B cell (primary cell): ENCODE results near the gene P2RY6. TPM values are rescaled to one million over a fixed set of nuclear protein-coding genes. Genes with fewer than 3 reads are reported as not detected.

ENCODE experiments used
- ATAC-seq: fragments of 200-7000 bp; cut with Tn5 transposase; one replicate; pipeline ENCODE4 v1.10.0; 2021; ENCODE audit warnings: low read depth, mild to moderate bottlenecking, moderate number of reproducible peaks, moderate library complexity
- CTCF ChIA-PET: fragments of 350-600 bp; sonication (Branson Sonifier 250); formaldehyde crosslinking; loops from one replicate; lab custom pipeline; 2021; ENCODE audit warnings: antibody characterized with exemption, inconsistent platforms; lab: Charles Lee
- POLR2A ChIA-PET: fragments of 350-600 bp; sonication (Branson Sonifier 250); formaldehyde crosslinking; loops from one replicate; lab custom pipeline; 2021; ENCODE audit warnings: antibody characterized with exemption; lab: Charles Lee
- DNase-seq: peaks from one replicate; pipeline ENCODE4 v3.0.0; 2013
- H2AFZ ChIP-seq: 2 replicates; pipeline ENCODE4 v1.6.1; 2012; ENCODE audit warnings: mild to moderate bottlenecking, low read depth, low read length; ENCODE audit not compliant: insufficient read depth, poor library complexity, severe bottlenecking
- H3K27ac ChIP-seq, 2 donors: 1 replicate in 1 of 2; 2 replicates in 1 of 2; pipeline ENCODE4 v1.5.1; 2012 to 2013; ENCODE audit warnings: low read length in 2 of 2, mild to moderate bottlenecking in 2 of 2, moderate library complexity in 1 of 2
- H3K27me3 ChIP-seq, 4 experiments: fragments of 200-600 bp in 1 of 4; sonication (generic) in 1 of 4; replicated peaks in 1 of 4; 1 replicate in 2 of 4; 2 replicates in 2 of 4; pipeline versions ENCODE4 v1.6.1 to v1.7.0; 2013 to 2016; ENCODE audit warnings: low read length in 3 of 4, mild to moderate bottlenecking in 2 of 4, mixed read lengths in 1 of 4, moderate library complexity in 1 of 4; ENCODE audit not compliant: insufficient read depth in 4 of 4, control insufficient read depth in 3 of 4; ENCODE audit errors: control extremely low read depth in 1 of 4
- H3K36me3 ChIP-seq, 2 experiments: replicated peaks in 1 of 2; 1 replicate in 1 of 2; 2 replicates in 1 of 2; pipeline versions ENCODE4 v1.6.1 to v1.7.1; 2013; ENCODE audit warnings: low read length in 1 of 2; ENCODE audit not compliant: insufficient read depth in 2 of 2, control insufficient read depth in 1 of 2; ENCODE audit errors: control extremely low read depth in 1 of 2, extremely low read depth in 1 of 2
- H3K4me1 ChIP-seq, 2 donors: fragments of 200-600 bp in 1 of 2; sonication (generic) in 1 of 2; 1 replicate in 1 of 2; 2 replicates in 1 of 2; pipeline versions ENCODE4 v1.5.1 to v1.6.1; 2013 to 2017; ENCODE audit warnings: low read length in 2 of 2; ENCODE audit not compliant: control insufficient read depth in 2 of 2, insufficient read depth in 2 of 2
- H3K4me2 ChIP-seq: replicated peaks from 2 replicates; pipeline ENCODE3; 2012; ENCODE audit warnings: mild to moderate bottlenecking, low read depth, low read length; ENCODE audit not compliant: poor library complexity, severe bottlenecking
- H3K4me3 ChIP-seq, 5 experiments: fragments of 200-600 bp in 1 of 5; sonication (generic) in 1 of 5; 1 replicate in 3 of 5; 2 replicates in 2 of 5; pipeline versions ENCODE4 v1.5.1 to v1.7.0; 2011 to 2016; ENCODE audit warnings: low read length in 4 of 5, mild to moderate bottlenecking in 4 of 5, low read depth in 2 of 5, control low read depth in 1 of 5, moderate library complexity in 1 of 5; ENCODE audit not compliant: insufficient read depth in 1 of 5; ENCODE audit errors: control extremely low read depth in 1 of 5, extremely low read depth in 1 of 5
- H3K79me2 ChIP-seq: fragments of 200-600 bp; sonication (generic); one replicate; pipeline ENCODE4 v1.6.0; 2016; ENCODE audit warnings: low read length; ENCODE audit not compliant: control insufficient read depth, insufficient read depth
- H3K9ac ChIP-seq: fragments of 200-600 bp; sonication (generic); 2 replicates; pipeline ENCODE4 v1.6.1; 2017; ENCODE audit warnings: mild to moderate bottlenecking, low read length, moderate library complexity
- H3K9me3 ChIP-seq, 3 donors: one replicate each; pipeline versions ENCODE4 v1.6.1 to v1.7.1; 2013; ENCODE audit warnings: low read length in 2 of 3; ENCODE audit not compliant: control insufficient read depth in 2 of 3, insufficient read depth in 1 of 3; ENCODE audit errors: control extremely low read depth in 1 of 3
- H4K20me1 ChIP-seq: 2 replicates; pipeline ENCODE4 v1.6.0; 2012; ENCODE audit warnings: mild to moderate bottlenecking, low read length; ENCODE audit not compliant: insufficient read depth, control insufficient read depth, poor library complexity, severe bottlenecking
- H3K27ac Mint-ChIP-seq: one replicate; pipeline ENCODE4 v1.8.0; 2021; ENCODE audit warnings: mixed read lengths
- H3K27me3 Mint-ChIP-seq: one replicate; pipeline ENCODE4 v1.8.0; 2021; ENCODE audit warnings: mixed read lengths
- H3K4me1 Mint-ChIP-seq: one replicate; pipeline ENCODE4 v1.8.0; 2021; ENCODE audit warnings: mixed read lengths
- H3K4me3 Mint-ChIP-seq: one replicate; pipeline ENCODE4 v1.8.0; 2021; ENCODE audit warnings: mixed read lengths
- H3K9me3 Mint-ChIP-seq: one replicate; pipeline ENCODE4 v1.8.0; 2022; ENCODE audit warnings: mixed read lengths; ENCODE audit not compliant: insufficient read depth
- CTCF ChIP-seq: fragments of 200-600 bp; IDR thresholded peaks from one replicate; pipeline ENCODE4 v1.8.0; 2022; ENCODE audit warnings: antibody characterized with exemption, mild to moderate bottlenecking
- EZH2 ChIP-seq: IDR thresholded peaks from 2 replicates; pipeline ENCODE4 v1.6.1; 2012; ENCODE audit warnings: borderline replicate concordance, low read depth, mild to moderate bottlenecking, moderate library complexity, low read length; ENCODE audit not compliant: insufficient read depth, poor library complexity, severe bottlenecking
- WGBS: methylation state at CpG from one replicate; pipeline ENCODE4 v1.1.5; 2013; ENCODE audit warnings: missing lambda C conversion rate; ENCODE audit not compliant: insufficient coverage; 5-methylcytosine and 5-hydroxymethylcytosine counted together
- intact Hi-C: fragments of 100-400 bp; cut with micrococcal nuclease; formaldehyde crosslinking; loops from one replicate; pipeline ENCODE4 v1.10.0; 2022
- polyA plus RNA-seq: library from polyadenylated mRNA; depleted of rRNA; stranded (reverse); fragments of >200 nt; gene quantifications from 2 replicates; pipeline ENCODE4 v1.2.3, GENCODE V29; 2012
- total RNA-seq, 2 donors: library from RNA; stranded (reverse); fragments of 120-200 nt in 1 of 2; gene quantifications; 1 replicate in 1 of 2; 2 replicates in 1 of 2; pipeline versions ENCODE4 v1.2.3 to v1.2.4, GENCODE V29; 2013 to 2022

The P2RY6 gene
- total and polyA plus RNA-seq, 2 donors (not counting 1 experiment from before 2014, with no cell fraction given): 0.25 TPM; not detected in 1

- Mint-ChIP-seq H3K27ac (no peak overlapping the region), H3K4me3 (no peak overlapping the region), H3K4me1 (peaks cover 24% of the 10 kb centered on the region), H3K9me3 (no peaks in the 10 kb centered on the region), H3K27me3 (peaks cover 19% of the 10 kb centered on the region)
- DNase-seq (no peak), ATAC-seq (no peak)
- no peak overlapping the region for H3K27ac ChIP-seq
- no peaks in the 10 kb centered on the region for H3K9me3 ChIP-seq
- peaks cover 20 to 27% of the 10 kb centered on the region in 2 donors for H3K4me1 ChIP-seq
- H3K36me3 ChIP-seq: no peaks in the 10 kb centered on the region
- no peaks in the 10 kb centered on the region for H4K20me1 ChIP-seq
- H3K79me2 ChIP-seq: no peaks in the 10 kb centered on the region
- intact Hi-C loops: no loop called here
- WGBS: 94% methylated on average over 3 of the region's 4 CpGs
- ChIA-PET POLR2A (no interaction called here), CTCF (interaction anchor here (0.9 to 10.9 kb wide), 5 partner anchors 42 to 367 kb away, joined by 3 to 104 read pairs (median 4); no protein-coding TSS in a partner anchor)
- no peak overlapping the region for H2AFZ ChIP-seq
- no peak overlapping the region for H3K9ac ChIP-seq
- peaks cover 0 to 36% (median 0%) of the 10 kb centered on the region in 4 experiments for H3K27me3 ChIP-seq
- TF ChIP-seq EZH2 (no peak), CTCF (no peak)
- H3K4me3 ChIP-seq: no peak overlapping the region
- no peak overlapping the region for H3K4me2 ChIP-seq
Observed at GRCh38 chr11:73293356-73293936, 21.3 kb downstream of the P2RY6 start.

- Histone ChIP-seq H3K36me3 (no peaks in the 10 kb centered on the region), H3K9ac (no peak overlapping the region), H2AFZ (no peak overlapping the region), H3K27ac (no peak overlapping the region), H3K27me3 (peaks cover 0 to 38% (median 0%) of the 10 kb centered on the region in 4 experiments), H4K20me1 (no peaks in the 10 kb centered on the region), H3K9me3 (no peaks in the 10 kb centered on the region), H3K79me2 (no peaks in the 10 kb centered on the region), H3K4me3 (no peak overlapping the region), H3K4me1 (peaks cover 9 to 16% of the 10 kb centered on the region in 2 donors), H3K4me2 (no peak overlapping the region)
- CTCF ChIA-PET: interaction anchor here (0.6 to 10.9 kb wide), 15 partner anchors 10 to 416 kb away, joined by 3 to 104 read pairs (median 4); partner anchors contain the start of gene ARHGEF17
- Mint-ChIP-seq H3K4me3 (no peak overlapping the region), H3K27ac (no peak overlapping the region), H3K4me1 (peaks cover 12% of the 10 kb centered on the region), H3K9me3 (no peaks in the 10 kb centered on the region), H3K27me3 (peaks cover 19% of the 10 kb centered on the region)
- ATAC-seq (no peak), DNase-seq (no peak)
- intact Hi-C loops: loop anchor here (1.0 kb wide), 1 partner anchor 41 kb away; no protein-coding TSS in a partner anchor
- TF ChIP-seq CTCF: no peak
- POLR2A ChIA-PET: interaction anchor here (0.6 kb wide), 1 partner anchor 43 kb away, joined by 7 read pairs; no protein-coding TSS in a partner anchor
Observed at GRCh38 chr11:73294604-73295003, 22.5 kb downstream of the P2RY6 start.
